Ectodermal cell (in vitro differentiated cells): Measurements from ENCODE around the gene SLC25A28.

Experiments used
- H3K27ac ChIP-seq: 2 replicates; pipeline ENCODE4 v1.7.0; 2013; ENCODE audit warnings: mild to moderate bottlenecking, low read depth, low read length; ENCODE audit not compliant: insufficient read depth, poor library complexity, severe bottlenecking
- H3K27me3 ChIP-seq: 2 replicates; pipeline ENCODE4 v1.7.0; 2013; ENCODE audit warnings: mild to moderate bottlenecking, low read length; ENCODE audit not compliant: insufficient read depth, control insufficient read depth, poor library complexity, severe bottlenecking
- H3K36me3 ChIP-seq: one replicate; pipeline ENCODE4 v1.7.0; 2013; ENCODE audit warnings: low read length; ENCODE audit not compliant: control insufficient read depth, insufficient read depth
- H3K4me1 ChIP-seq: one replicate; pipeline ENCODE4 v1.7.0; 2013; ENCODE audit warnings: low read length; ENCODE audit not compliant: control insufficient read depth, insufficient read depth
- H3K4me3 ChIP-seq: 2 replicates; pipeline ENCODE4 v1.7.0; 2013; ENCODE audit warnings: low read depth, low read length, control low read depth; ENCODE audit not compliant: insufficient read depth
- H3K9me3 ChIP-seq: 2 replicates; pipeline ENCODE4 v1.7.0; 2013; ENCODE audit warnings: mild to moderate bottlenecking, low read length, moderate library complexity; ENCODE audit not compliant: control insufficient read depth
- WGBS, 2 experiments: methylation state at CpG; one replicate each; pipeline ENCODE4 v1.1.7; 2013; ENCODE audit warnings: missing lambda C conversion rate in 2 of 2; 5-methylcytosine and 5-hydroxymethylcytosine counted together

The SLC25A28 gene

DNA sequence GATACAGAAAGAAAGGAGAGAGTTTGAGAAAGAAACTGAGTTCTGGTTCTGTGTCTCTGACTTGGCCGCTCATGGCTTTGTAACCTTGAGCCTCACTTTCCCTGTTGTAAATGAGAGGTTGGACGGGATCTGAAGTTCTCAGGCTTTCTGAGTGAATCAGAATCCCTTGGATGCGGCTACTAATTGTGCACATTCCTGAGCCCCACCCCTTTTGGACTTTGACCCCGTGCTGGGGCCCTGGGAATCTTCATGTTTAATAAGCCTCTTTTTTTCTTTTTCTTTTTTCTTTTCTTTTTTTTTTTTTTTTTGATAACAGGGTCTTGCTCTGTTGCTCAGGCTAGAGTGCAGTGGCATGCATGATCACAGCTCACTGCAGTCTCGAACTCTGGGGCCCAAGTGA, 26.9 kb downstream of the SLC25A28 start:
- Histone ChIP-seq H3K27ac (no peak overlapping the region), H3K9me3 (no peaks in the 10 kb centered on the region), H3K4me3 (no peak overlapping the region), H3K4me1 (peaks cover 10% of the 10 kb centered on the region), H3K27me3 (no peaks in the 10 kb centered on the region), H3K36me3 (no peaks in the 10 kb centered on the region)
- 81 to 89% methylated on average over 5 of the region's 5 CpGs for WGBS, 2 experiments

GRCh38 chr10:99590799-99591198, 29.4 kb downstream of the SLC25A28 start:
- H3K36me3 ChIP-seq: no peaks in the 10 kb centered on the region
- H3K4me1 ChIP-seq: peaks cover 5% of the 10 kb centered on the region
- H3K4me3 ChIP-seq: no peak overlapping the region
- no peaks in the 10 kb centered on the region for H3K9me3 ChIP-seq
- no peak overlapping the region for H3K27ac ChIP-seq
- 93 to 95% methylated on average over 6 to 7 of the region's 7 CpGs for WGBS, 2 experiments
- no peaks in the 10 kb centered on the region for H3K27me3 ChIP-seq

DNA sequence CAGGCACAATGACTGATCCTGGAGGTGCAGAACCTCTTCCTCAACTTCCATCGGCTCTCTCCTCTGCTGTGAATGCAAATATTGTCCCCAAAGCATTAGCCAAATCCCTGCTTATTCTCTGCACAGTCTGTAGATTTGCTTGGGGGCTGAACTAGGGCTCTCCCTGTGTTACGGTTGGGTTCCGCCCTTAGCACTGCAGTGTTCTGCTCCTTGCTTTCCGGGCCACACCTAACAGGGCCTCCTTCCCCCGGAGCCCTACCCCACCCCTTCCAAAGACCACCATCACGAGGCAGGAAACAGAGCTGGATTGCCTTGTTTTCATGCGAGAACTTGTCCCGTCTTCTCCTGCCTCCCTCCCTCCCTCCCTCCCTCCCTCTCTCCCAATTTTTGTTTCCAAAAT, 36.6 kb downstream of the SLC25A28 start:
- no peak overlapping the region for H3K27ac ChIP-seq
- H3K27me3 ChIP-seq: no peaks in the 10 kb centered on the region
- 79 to 88% methylated on average over 8 of the region's 8 CpGs for WGBS, 2 experiments
- H3K9me3 ChIP-seq: no peaks in the 10 kb centered on the region
- no peaks in the 10 kb centered on the region for H3K36me3 ChIP-seq
- H3K4me3 ChIP-seq: no peak overlapping the region
- H3K4me1 ChIP-seq: peaks cover 7% of the 10 kb centered on the region

GRCh38 chr10:99582255-99582770, 37.9 kb downstream of the SLC25A28 start:
- Histone ChIP-seq H3K27me3 (no peaks in the 10 kb centered on the region), H3K9me3 (no peaks in the 10 kb centered on the region), H3K4me3 (no peak overlapping the region), H3K4me1 (peaks cover 7% of the 10 kb centered on the region), H3K36me3 (no peaks in the 10 kb centered on the region), H3K27ac (no peak overlapping the region)
- 95 to 98% methylated on average over 6 of the region's 6 CpGs for WGBS, 2 experiments

- Histone ChIP-seq H3K27me3 (no peaks in the 10 kb centered on the region), H3K9me3 (no peaks in the 10 kb centered on the region), H3K4me1 (peaks cover 7% of the 10 kb centered on the region), H3K4me3 (no peak overlapping the region), H3K27ac (no peak overlapping the region), H3K36me3 (no peaks in the 10 kb centered on the region)
- 83 to 90% methylated on average over 1 of the region's 1 CpG for WGBS, 2 experiments
Measured at GRCh38 chr10:99579971-99580370, 40.3 kb downstream of the SLC25A28 start.

DNA sequence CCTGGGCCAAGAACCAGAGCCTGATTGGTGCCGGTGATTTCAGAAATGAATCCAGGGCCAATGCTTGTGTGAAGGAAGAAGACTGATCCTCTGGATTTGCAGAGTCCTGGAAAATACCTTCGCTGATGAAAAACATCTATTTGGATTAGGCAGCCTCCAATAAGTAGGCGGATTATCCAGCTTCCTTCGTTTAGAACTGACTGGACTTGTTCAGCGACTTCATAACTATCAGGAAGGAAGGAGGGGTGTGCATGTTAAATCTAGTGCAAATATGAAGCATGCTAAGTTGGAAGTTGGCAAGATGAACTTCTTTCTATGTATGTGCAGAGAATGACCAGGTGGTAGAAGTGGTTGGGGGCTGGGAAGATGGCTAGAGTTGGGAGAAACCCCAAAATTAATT, 46.4 kb downstream of the SLC25A28 start:
- H3K27me3 ChIP-seq: no peaks in the 10 kb centered on the region
- H3K4me1 ChIP-seq: no peaks in the 10 kb centered on the region
- 91 to 94% methylated on average over 5 of the region's 5 CpGs for WGBS, 2 experiments
- H3K27ac ChIP-seq: no peak overlapping the region
- H3K9me3 ChIP-seq: no peaks in the 10 kb centered on the region
- no peak overlapping the region for H3K4me3 ChIP-seq
- no peaks in the 10 kb centered on the region for H3K36me3 ChIP-seq

GRCh38 chr10:99571816-99572215, 48.4 kb downstream of the SLC25A28 start:
- H3K36me3 ChIP-seq: no peaks in the 10 kb centered on the region
- 90 to 100% methylated on average over 1 of the region's 1 CpG for WGBS, 2 experiments
- no peaks in the 10 kb centered on the region for H3K9me3 ChIP-seq
- H3K27ac ChIP-seq: no peak overlapping the region
- H3K27me3 ChIP-seq: no peaks in the 10 kb centered on the region
- no peak overlapping the region for H3K4me3 ChIP-seq
- no peaks in the 10 kb centered on the region for H3K4me1 ChIP-seq

GRCh38 chr10:99569961-99570360, 50.3 kb downstream of the SLC25A28 start:
- no peaks in the 10 kb centered on the region for H3K4me1 ChIP-seq
- H3K27ac ChIP-seq: no peak overlapping the region
- H3K27me3 ChIP-seq: no peaks in the 10 kb centered on the region
- no peaks in the 10 kb centered on the region for H3K36me3 ChIP-seq
- H3K9me3 ChIP-seq: no peaks in the 10 kb centered on the region
- no peak overlapping the region for H3K4me3 ChIP-seq

- H3K27ac ChIP-seq: no peak overlapping the region
- no peaks in the 10 kb centered on the region for H3K27me3 ChIP-seq
- H3K36me3 ChIP-seq: no peaks in the 10 kb centered on the region
- no peaks in the 10 kb centered on the region for H3K4me1 ChIP-seq
- H3K4me3 ChIP-seq: no peak overlapping the region
- WGBS, 2 experiments: 77 to 80% methylated on average over 11 of the region's 11 CpGs
- H3K9me3 ChIP-seq: no peaks in the 10 kb centered on the region
Measured at GRCh38 chr10:99569253-99569939, 50.8 kb downstream of the SLC25A28 start.

- 96 to 98% methylated on average over 4 of the region's 4 CpGs for WGBS, 2 experiments
- no peaks in the 10 kb centered on the region for H3K27me3 ChIP-seq
- no peaks in the 10 kb centered on the region for H3K36me3 ChIP-seq
- H3K9me3 ChIP-seq: no peaks in the 10 kb centered on the region
- H3K4me1 ChIP-seq: no peaks in the 10 kb centered on the region
- no peak overlapping the region for H3K27ac ChIP-seq
- no peak overlapping the region for H3K4me3 ChIP-seq
Measured at GRCh38 chr10:99565166-99565565, 55.1 kb downstream of the SLC25A28 start.
